HG02884 (cell line): ENCODE results near the gene ANKMY1.

Experiments used
- ATAC-seq: cut with Tn5 transposase; IDR thresholded peaks from one replicate; pipeline ENCODE4 v1.9.1; 2021; ENCODE audit warnings: mild to moderate bottlenecking, moderate library complexity; ENCODE audit not compliant: unreplicated experiment

Gene ANKMY1

GRCh38 chr2:240581811-240582210, 24.0 kb upstream of the ANKMY1 start:
- ATAC-seq, result no peak

- no peak for ATAC-seq
Measured at GRCh38 chr2:240579771-240580614, 22.2 kb upstream of the ANKMY1 start.

- no peak for ATAC-seq
Measured at GRCh38 chr2:240579071-240579762, 21.4 kb upstream of the ANKMY1 start.

- no peak for ATAC-seq
Measured at GRCh38 chr2:240578488-240578887, 20.7 kb upstream of the ANKMY1 start.

GRCh38 chr2:240578110-240578450, 20.3 kb upstream of the ANKMY1 start:
- ATAC-seq, result no peak

GRCh38 chr2:240577281-240578109, 19.7 kb upstream of the ANKMY1 start:
- no peak for ATAC-seq

- no peak for ATAC-seq
Measured at GRCh38 chr2:240576436-240577205, 18.8 kb upstream of the ANKMY1 start.

- ATAC-seq, result no peak
Measured at GRCh38 chr2:240576036-240576435, 18.2 kb upstream of the ANKMY1 start.

GRCh38 chr2:240575101-240575965, 17.5 kb upstream of the ANKMY1 start:
- ATAC-seq, result no peak

- ATAC-seq, result no peak
Measured at GRCh38 chr2:240574386-240575100, 16.8 kb upstream of the ANKMY1 start.

- ATAC-seq, result no peak
Measured at GRCh38 chr2:240573516-240574385, 16.0 kb upstream of the ANKMY1 start.

GRCh38 chr2:240573071-240573515, 15.3 kb upstream of the ANKMY1 start:
- ATAC-seq, result no peak

- ATAC-seq, result no peak
Measured at GRCh38 chr2:240572141-240573031, 14.6 kb upstream of the ANKMY1 start.

- no peak for ATAC-seq
Measured at GRCh38 chr2:240571314-240571973, 13.7 kb upstream of the ANKMY1 start.

GRCh38 chr2:240570531-240571313, 12.9 kb upstream of the ANKMY1 start:
- no peak for ATAC-seq

GRCh38 chr2:240569998-240570530, 12.3 kb upstream of the ANKMY1 start:
- ATAC-seq, result no peak
